Measurements from ENCODE around the gene ATG16L2.
"Not testable (repeated sequence)": the region's sequence is repeated elsewhere in the genome, so short reads cannot be mapped to it uniquely, and the experiment has no call there.

ATG16L2 gene

GRCh38 chr11:72850832-72851231 is 36.6 kb downstream of the ATG16L2 start:
- no peak for DNase-seq

- DNase-seq: no peak
Observed at GRCh38 chr11:72851726-72852125, 37.5 kb downstream of the ATG16L2 start.

GRCh38 chr11:72856065-72856464 is 41.9 kb downstream of the ATG16L2 start:
- DNase-seq: no peak

- no peak for DNase-seq
Observed at GRCh38 chr11:72856551-72857345, 42.5 kb downstream of the ATG16L2 start.

GRCh38 chr11:72858267-72858666 is 44.1 kb downstream of the ATG16L2 start:
- not testable (repeated sequence) for DNase-seq

GRCh38 chr11:72859126-72859525 is 44.9 kb downstream of the ATG16L2 start:
- no peak for DNase-seq

- DNase-seq: no peak
Observed at GRCh38 chr11:72860010-72860409, 45.8 kb downstream of the ATG16L2 start.

GRCh38 chr11:72860592-72860991 is 46.4 kb downstream of the ATG16L2 start:
- DNase-seq: no peak

GRCh38 chr11:72863091-72863490 is 48.9 kb downstream of the ATG16L2 start:
- DNase-seq: no peak

GRCh38 chr11:72863916-72864315 is 49.7 kb downstream of the ATG16L2 start:
- no peak for DNase-seq

GRCh38 chr11:72864702-72865655 is 50.8 kb downstream of the ATG16L2 start:
- no peak for DNase-seq

GRCh38 chr11:72867970-72868369 is 53.8 kb downstream of the ATG16L2 start:
- DNase-seq: no peak

- DNase-seq: no peak
Observed at GRCh38 chr11:72869831-72870230, 55.6 kb downstream of the ATG16L2 start.

GRCh38 chr11:72871119-72871518 is 56.9 kb downstream of the ATG16L2 start:
- DNase-seq: no peak

- no peak for DNase-seq
Observed at GRCh38 chr11:72872012-72872411, 57.8 kb downstream of the ATG16L2 start.

GRCh38 chr11:72875736-72876135 is 61.5 kb downstream of the ATG16L2 start:
- DNase-seq: no peak

GRCh38 chr11:72876147-72876546 is 61.9 kb downstream of the ATG16L2 start:
- DNase-seq: no peak

All from NCI-H2171 (cell line).